Measurements from ENCODE around the gene LGALS14.
"Not testable (repeated sequence)": the region's sequence is repeated elsewhere in the genome, so short reads cannot be mapped to it uniquely, and the experiment has no call there.

Gene LGALS14

GRCh38 chr19:39704181-39705044, at the start of gene LGALS14:
Gene LGALS14, plus strand, starts transcription at chr19:39704481. Its CDS starts 48 bp downstream, at chr19:39704529.
- no peak for DNase-seq

GRCh38 chr19:39655613-39656012, 48.7 kb upstream of the LGALS14 start, which contains the start of gene LGALS16:
Gene LGALS16, plus strand, starts transcription at chr19:39655913. Its CDS starts 49 bp downstream, at chr19:39655962.
- DNase-seq = no peak

- DNase-seq = no peak
Measured at GRCh38 chr19:39659791-39660190, 44.5 kb upstream of the LGALS14 start.

- no peak for DNase-seq
Measured at GRCh38 chr19:39660661-39661060, 43.6 kb upstream of the LGALS14 start.

GRCh38 chr19:39661565-39661964, 42.7 kb upstream of the LGALS14 start:
- no peak for DNase-seq

- DNase-seq = not testable (repeated sequence)
Measured at GRCh38 chr19:39669860-39670259, 34.4 kb upstream of the LGALS14 start.

GRCh38 chr19:39670998-39671397, 33.3 kb upstream of the LGALS14 start:
- DNase-seq = no peak

GRCh38 chr19:39671739-39672363, 32.4 kb upstream of the LGALS14 start:
- peak; percentile 41 for DNase-seq

GRCh38 chr19:39672473-39672872, 31.8 kb upstream of the LGALS14 start:
- DNase-seq = no peak

GRCh38 chr19:39673862-39674261, 30.4 kb upstream of the LGALS14 start:
- DNase-seq = not testable (repeated sequence)

GRCh38 chr19:39676004-39676403, 28.3 kb upstream of the LGALS14 start:
- no peak for DNase-seq

GRCh38 chr19:39677961-39678889, 26.1 kb upstream of the LGALS14 start:
- peak; percentile 17 for DNase-seq

GRCh38 chr19:39679056-39679790, 25.1 kb upstream of the LGALS14 start:
- DNase-seq = no peak

GRCh38 chr19:39679791-39680168, 24.5 kb upstream of the LGALS14 start:
- DNase-seq = no peak

- no peak for DNase-seq
Measured at GRCh38 chr19:39680593-39680992, 23.7 kb upstream of the LGALS14 start.

GRCh38 chr19:39681416-39681815, 22.9 kb upstream of the LGALS14 start:
- no peak for DNase-seq

GRCh38 chr19:39684267-39684666, 20.0 kb upstream of the LGALS14 start:
- DNase-seq = no peak

- no peak for DNase-seq
Measured at GRCh38 chr19:39686739-39687138, 17.5 kb upstream of the LGALS14 start.

GRCh38 chr19:39688637-39689036, 15.6 kb upstream of the LGALS14 start:
- DNase-seq = not testable (repeated sequence)

- no peak for DNase-seq
Measured at GRCh38 chr19:39692166-39692565, 12.1 kb upstream of the LGALS14 start.

GRCh38 chr19:39692822-39693221, 11.5 kb upstream of the LGALS14 start:
- DNase-seq = no peak

GRCh38 chr19:39695759-39696158, 8.5 kb upstream of the LGALS14 start:
- DNase-seq = no peak
